Measurements from ENCODE around the gene USP19.

USP19 gene

GRCh38 chr3:49158103-49158709, 37.6 kb upstream of the USP19 start:
- DNase-seq (ENCODE audit: low read depth) = peak; percentile 67
- TF ChIP-seq CTCF (IDR thresholded peaks at IDR 0.05; ENCODE audit: low read depth, low read length) (peak; percentile 79), POLR2A (IDR thresholded peaks at IDR 0.05; ENCODE audit: extremely low read depth, insufficient read length) (no peak)
- H3K4me3 ChIP-seq (ENCODE audit: low read depth, low read length) = no peak overlapping the region

- TF ChIP-seq POLR2A (IDR thresholded peaks at IDR 0.05; ENCODE audit: extremely low read depth, insufficient read length) (no peak), CTCF (IDR thresholded peaks at IDR 0.05; ENCODE audit: low read depth, low read length) (no peak), MYC (IDR thresholded peaks at IDR 0.05; ENCODE audit: low read depth, low read length) (no peak), MAX (IDR thresholded peaks at IDR 0.05; ENCODE audit: low read depth, low read length) (no peak)
- no peak for DNase-seq (ENCODE audit: low read depth)
- no peak overlapping the region for H3K4me3 ChIP-seq (ENCODE audit: low read depth, low read length)
Observed at GRCh38 chr3:49157289-49157688, 36.7 kb upstream of the USP19 start.

- TF ChIP-seq MAX (IDR thresholded peaks at IDR 0.05; ENCODE audit: low read depth, low read length) = no peak
- no peak for TF ChIP-seq CTCF (IDR thresholded peaks at IDR 0.05; ENCODE audit: low read depth, low read length)
- no peak for TF ChIP-seq POLR2A (IDR thresholded peaks at IDR 0.05; ENCODE audit: extremely low read depth, insufficient read length)
- TF ChIP-seq MYC (IDR thresholded peaks at IDR 0.05; ENCODE audit: low read depth, low read length) = no peak
- no peak for DNase-seq (ENCODE audit: low read depth)
Observed at GRCh38 chr3:49153349-49153912, 32.8 kb upstream of the USP19 start.

GRCh38 chr3:49151610-49152009, 31.0 kb upstream of the USP19 start:
- TF ChIP-seq POLR2A (IDR thresholded peaks at IDR 0.05; ENCODE audit: extremely low read depth, insufficient read length) (no peak), MYC (IDR thresholded peaks at IDR 0.05; ENCODE audit: low read depth, low read length) (no peak), MAX (IDR thresholded peaks at IDR 0.05; ENCODE audit: low read depth, low read length) (no peak), CTCF (IDR thresholded peaks at IDR 0.05; ENCODE audit: low read depth, low read length) (no peak)
- no peak overlapping the region for H3K4me3 ChIP-seq (ENCODE audit: low read depth, low read length)
- DNase-seq (ENCODE audit: low read depth) = no peak

More at GRCh38 chr3:49153349-49153912, 32.8 kb upstream of the USP19 start:
- H3K4me3 ChIP-seq (ENCODE audit: low read depth, low read length) = no peak overlapping the region

- H3K4me3 ChIP-seq (ENCODE audit: low read depth, low read length) = no peak overlapping the region
- DNase-seq (ENCODE audit: low read depth) = no peak
- TF ChIP-seq MYC (IDR thresholded peaks at IDR 0.05; ENCODE audit: low read depth, low read length) (no peak), CTCF (IDR thresholded peaks at IDR 0.05; ENCODE audit: low read depth, low read length) (no peak), MAX (IDR thresholded peaks at IDR 0.05; ENCODE audit: low read depth, low read length) (no peak), POLR2A (IDR thresholded peaks at IDR 0.05; ENCODE audit: extremely low read depth, insufficient read length) (no peak)
Observed at GRCh38 chr3:49148159-49148558, 27.5 kb upstream of the USP19 start.
